ENCODE results near the gene LMOD2. TPM values are rescaled to one million over a fixed set of nuclear protein-coding genes. Genes with fewer than 3 reads are reported as not detected.

LMOD2 gene
- total RNA-seq, 1 experiment from 2014 or later = not detected

DNA sequence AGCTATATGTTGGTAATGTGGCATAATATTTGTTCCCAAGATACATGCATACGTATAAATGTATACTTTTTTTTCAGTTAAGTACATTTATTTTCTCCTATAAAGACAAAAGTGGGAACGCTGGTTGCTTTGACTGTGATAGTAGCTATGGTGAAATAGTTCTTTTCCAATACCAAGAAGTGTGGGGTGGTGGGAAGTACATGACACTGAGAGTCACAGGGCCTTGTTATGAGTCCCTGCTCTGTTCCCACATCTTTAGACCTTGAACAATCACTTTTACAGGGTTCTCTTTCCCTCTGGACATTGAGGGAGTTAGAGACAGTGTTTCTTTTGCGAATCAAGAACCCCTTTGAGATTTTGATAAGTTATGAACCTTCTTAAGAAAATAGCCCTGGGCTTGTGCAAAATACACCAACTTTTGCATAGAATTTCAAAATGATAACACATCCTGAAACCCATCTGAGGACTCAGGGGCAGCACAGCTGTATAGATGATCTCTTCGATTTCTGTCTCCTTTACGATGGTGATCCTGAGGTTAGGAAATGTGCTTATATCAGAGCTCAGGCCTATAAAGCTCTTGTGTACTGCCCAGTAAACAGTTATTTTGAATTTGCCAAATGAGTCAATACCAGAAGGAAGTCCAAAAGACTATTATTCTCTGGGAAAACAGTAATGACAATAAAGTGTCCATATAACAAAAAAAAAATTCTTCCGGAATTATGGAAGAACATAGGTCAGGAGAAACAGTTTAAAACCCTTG is 1.1 kb downstream of the LMOD2 start (continued):
- TF ChIP-seq SRF (IDR thresholded peaks at IDR 0.05; ENCODE audit: low read depth) (no peak), JUND (IDR thresholded peaks at IDR 0.05) (no peak), ELF1 (IDR thresholded peaks at IDR 0.05; ENCODE audit: borderline replicate concordance, low read depth) (no peak), EZH2phosphoT487 (IDR thresholded peaks at IDR 0.05; ENCODE audit: borderline replicate concordance) (no peak), POLR2A (IDR thresholded peaks at IDR 0.05; ENCODE audit: borderline replicate concordance, extremely low read depth, insufficient read depth, insufficient read length) (no peak), FOSL1 (IDR thresholded peaks at IDR 0.05; ENCODE audit: low read depth) (no peak), EGR1 (IDR thresholded peaks at IDR 0.05; ENCODE audit: low read depth) (no peak)
- TF ChIP-seq, protein P1, sequence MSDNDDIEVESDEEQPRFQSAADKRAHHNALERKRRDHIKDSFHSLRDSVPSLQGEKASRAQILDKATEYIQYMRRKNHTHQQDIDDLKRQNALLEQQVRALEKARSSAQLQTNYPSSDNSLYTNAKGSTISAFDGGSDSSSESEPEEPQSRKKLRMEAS (IDR thresholded peaks at IDR 0.05) = no peak
- TF ChIP-seq, protein P2, sequence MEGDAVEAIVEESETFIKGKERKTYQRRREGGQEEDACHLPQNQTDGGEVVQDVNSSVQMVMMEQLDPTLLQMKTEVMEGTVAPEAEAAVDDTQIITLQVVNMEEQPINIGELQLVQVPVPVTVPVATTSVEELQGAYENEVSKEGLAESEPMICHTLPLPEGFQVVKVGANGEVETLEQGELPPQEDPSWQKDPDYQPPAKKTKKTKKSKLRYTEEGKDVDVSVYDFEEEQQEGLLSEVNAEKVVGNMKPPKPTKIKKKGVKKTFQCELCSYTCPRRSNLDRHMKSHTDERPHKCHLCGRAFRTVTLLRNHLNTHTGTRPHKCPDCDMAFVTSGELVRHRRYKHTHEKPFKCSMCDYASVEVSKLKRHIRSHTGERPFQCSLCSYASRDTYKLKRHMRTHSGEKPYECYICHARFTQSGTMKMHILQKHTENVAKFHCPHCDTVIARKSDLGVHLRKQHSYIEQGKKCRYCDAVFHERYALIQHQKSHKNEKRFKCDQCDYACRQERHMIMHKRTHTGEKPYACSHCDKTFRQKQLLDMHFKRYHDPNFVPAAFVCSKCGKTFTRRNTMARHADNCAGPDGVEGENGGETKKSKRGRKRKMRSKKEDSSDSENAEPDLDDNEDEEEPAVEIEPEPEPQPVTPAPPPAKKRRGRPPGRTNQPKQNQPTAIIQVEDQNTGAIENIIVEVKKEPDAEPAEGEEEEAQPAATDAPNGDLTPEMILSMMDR (IDR thresholded peaks at IDR 0.05 in 2 of 3, conservative IDR thresholded peaks at IDR 0.05 in 1 of 3; ENCODE audit: borderline replicate concordance in 1 of 3, insufficient read depth in 1 of 3, low read depth in 2 of 3, low read length in 2 of 3) = no peak
- TF ChIP-seq, protein P3, sequence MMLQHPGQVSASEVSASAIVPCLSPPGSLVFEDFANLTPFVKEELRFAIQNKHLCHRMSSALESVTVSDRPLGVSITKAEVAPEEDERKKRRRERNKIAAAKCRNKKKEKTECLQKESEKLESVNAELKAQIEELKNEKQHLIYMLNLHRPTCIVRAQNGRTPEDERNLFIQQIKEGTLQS (IDR thresholded peaks at IDR 0.05) = no peak

DNA sequence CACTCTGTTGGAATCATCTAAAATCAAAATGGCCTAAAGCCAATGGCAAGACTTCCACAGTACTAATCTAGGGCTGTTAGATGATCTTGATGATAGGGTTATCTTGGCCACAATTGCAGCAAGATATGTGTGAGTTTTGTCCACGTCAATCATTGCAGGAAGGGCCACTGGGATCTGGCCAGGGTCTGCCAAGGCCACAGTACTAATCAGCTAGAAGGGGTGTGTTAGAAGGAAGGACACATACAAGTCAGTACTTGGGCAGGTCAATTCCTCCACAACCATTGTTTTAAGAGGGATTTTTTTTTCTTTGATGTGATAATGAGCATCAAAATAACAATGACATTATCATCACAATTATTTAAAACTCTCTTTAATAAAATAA is 1.6 kb downstream of the LMOD2 start:
- intact Hi-C loops (cut with micrococcal nuclease) = no loop called here
- no TSS peak for BruUV-seq (replicated peaks)
- Histone ChIP-seq H3K4me2 (ENCODE audit: low read length) (no peak overlapping the region), H3K4me1 (ENCODE audit: control insufficient read depth in 1 of 2, insufficient read depth in 2 of 2, low read length in 2 of 2) (no peaks in the 10 kb centered on the region), H3K9me2 (ENCODE audit: insufficient read depth) (no peaks in the 10 kb centered on the region; the same call in 1 of the 2 replicates), H3K79me2 (ENCODE audit: insufficient read depth, low read length) (no peaks in the 10 kb centered on the region), H3K27ac (ENCODE audit: low read depth, low read length) (no peak overlapping the region), H3K4me3 (replicated peaks in 1 of 2; ENCODE audit: low read depth in 1 of 2, low read length in 2 of 2) (no peak overlapping the region), H3K27me3 (ENCODE audit: insufficient read depth, low read length) (no peaks in the 10 kb centered on the region), H4K20me1 (ENCODE audit: insufficient read depth) (no peaks in the 10 kb centered on the region), H3K9ac (ENCODE audit: low read length) (no peak overlapping the region), H2AFZ (ENCODE audit: low read depth, low read length, poor library complexity, severe bottlenecking) (no peak overlapping the region), H3K36me3 (ENCODE audit: control insufficient read depth in 1 of 2, insufficient read depth in 2 of 2, low read length in 2 of 2) (no peaks in the 10 kb centered on the region), H3K9me3 (ENCODE audit: control insufficient read depth in 1 of 2, insufficient read depth in 1 of 2, low read depth in 1 of 2, low read length in 2 of 2) (no peaks in the 10 kb centered on the region)
- POLR2A ChIA-PET = no interaction called here
- no peak for ATAC-seq
- RAD21 ChIA-PET (ENCODE audit: low non-redundant PET in 1 of 2, low total read pairs in 2 of 2, uncharacterized antibody in 2 of 2, unreplicated experiment in 2 of 2) = no interaction called here
- no peak for TF ChIP-seq YY1 (IDR thresholded peaks at IDR 0.05; ENCODE audit: extremely low read depth, insufficient replicate concordance, low read depth, low read length)
- no peak for TF ChIP-seq ZNF274 (IDR thresholded peaks at IDR 0.05; ENCODE audit: low read depth, low read length)
- TF ChIP-seq TCF7L2 (IDR thresholded peaks at IDR 0.05; ENCODE audit: borderline replicate concordance, extremely low read depth, insufficient read depth, insufficient read length) = no peak
- TF ChIP-seq, protein P3 (IDR thresholded peaks at IDR 0.05) = no peak
- TF ChIP-seq SIN3A (IDR thresholded peaks at IDR 0.05; ENCODE audit: low read depth) = no peak
- TF ChIP-seq SP1 (IDR thresholded peaks at IDR 0.05; ENCODE audit: low read depth) = no peak
- TF ChIP-seq CEBPB (IDR thresholded peaks at IDR 0.05; ENCODE audit: low read depth) = no peak
- TF ChIP-seq FOSL1 (IDR thresholded peaks at IDR 0.05; ENCODE audit: low read depth) = no peak
- TF ChIP-seq ELF1 (IDR thresholded peaks at IDR 0.05; ENCODE audit: borderline replicate concordance, low read depth) = no peak
- TF ChIP-seq SRF (IDR thresholded peaks at IDR 0.05; ENCODE audit: low read depth) = no peak
- no peak for TF ChIP-seq CBX3 (IDR thresholded peaks at IDR 0.05; ENCODE audit: low read depth)
- TF ChIP-seq POLR2AphosphoS5 (IDR thresholded peaks at IDR 0.05; ENCODE audit: low read depth, low read length) = no peak
- TF ChIP-seq EZH2phosphoT487 (IDR thresholded peaks at IDR 0.05; ENCODE audit: borderline replicate concordance) = no peak
- TF ChIP-seq EZH2 (IDR thresholded peaks at IDR 0.05) = no peak
- TF ChIP-seq, protein P4, sequence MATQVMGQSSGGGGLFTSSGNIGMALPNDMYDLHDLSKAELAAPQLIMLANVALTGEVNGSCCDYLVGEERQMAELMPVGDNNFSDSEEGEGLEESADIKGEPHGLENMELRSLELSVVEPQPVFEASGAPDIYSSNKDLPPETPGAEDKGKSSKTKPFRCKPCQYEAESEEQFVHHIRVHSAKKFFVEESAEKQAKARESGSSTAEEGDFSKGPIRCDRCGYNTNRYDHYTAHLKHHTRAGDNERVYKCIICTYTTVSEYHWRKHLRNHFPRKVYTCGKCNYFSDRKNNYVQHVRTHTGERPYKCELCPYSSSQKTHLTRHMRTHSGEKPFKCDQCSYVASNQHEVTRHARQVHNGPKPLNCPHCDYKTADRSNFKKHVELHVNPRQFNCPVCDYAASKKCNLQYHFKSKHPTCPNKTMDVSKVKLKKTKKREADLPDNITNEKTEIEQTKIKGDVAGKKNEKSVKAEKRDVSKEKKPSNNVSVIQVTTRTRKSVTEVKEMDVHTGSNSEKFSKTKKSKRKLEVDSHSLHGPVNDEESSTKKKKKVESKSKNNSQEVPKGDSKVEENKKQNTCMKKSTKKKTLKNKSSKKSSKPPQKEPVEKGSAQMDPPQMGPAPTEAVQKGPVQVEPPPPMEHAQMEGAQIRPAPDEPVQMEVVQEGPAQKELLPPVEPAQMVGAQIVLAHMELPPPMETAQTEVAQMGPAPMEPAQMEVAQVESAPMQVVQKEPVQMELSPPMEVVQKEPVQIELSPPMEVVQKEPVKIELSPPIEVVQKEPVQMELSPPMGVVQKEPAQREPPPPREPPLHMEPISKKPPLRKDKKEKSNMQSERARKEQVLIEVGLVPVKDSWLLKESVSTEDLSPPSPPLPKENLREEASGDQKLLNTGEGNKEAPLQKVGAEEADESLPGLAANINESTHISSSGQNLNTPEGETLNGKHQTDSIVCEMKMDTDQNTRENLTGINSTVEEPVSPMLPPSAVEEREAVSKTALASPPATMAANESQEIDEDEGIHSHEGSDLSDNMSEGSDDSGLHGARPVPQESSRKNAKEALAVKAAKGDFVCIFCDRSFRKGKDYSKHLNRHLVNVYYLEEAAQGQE (IDR thresholded peaks at IDR 0.05; ENCODE audit: low read depth) = no peak
- CTCF ChIA-PET = interaction anchor here (1.6 kb wide), 1 partner anchor 163 kb away, joined by 3 read pairs; no protein-coding TSS in a partner anchor
- no peak for DNase-seq (ENCODE audit: low read depth, low spot score)

All from HCT116 (cell line).